ENCODE results near the gene TBX6.

TBX6 gene

GRCh38 chr16:30136971-30137605 is 45.4 kb upstream of the TBX6 start:
- TF ChIP-seq, protein P1, sequence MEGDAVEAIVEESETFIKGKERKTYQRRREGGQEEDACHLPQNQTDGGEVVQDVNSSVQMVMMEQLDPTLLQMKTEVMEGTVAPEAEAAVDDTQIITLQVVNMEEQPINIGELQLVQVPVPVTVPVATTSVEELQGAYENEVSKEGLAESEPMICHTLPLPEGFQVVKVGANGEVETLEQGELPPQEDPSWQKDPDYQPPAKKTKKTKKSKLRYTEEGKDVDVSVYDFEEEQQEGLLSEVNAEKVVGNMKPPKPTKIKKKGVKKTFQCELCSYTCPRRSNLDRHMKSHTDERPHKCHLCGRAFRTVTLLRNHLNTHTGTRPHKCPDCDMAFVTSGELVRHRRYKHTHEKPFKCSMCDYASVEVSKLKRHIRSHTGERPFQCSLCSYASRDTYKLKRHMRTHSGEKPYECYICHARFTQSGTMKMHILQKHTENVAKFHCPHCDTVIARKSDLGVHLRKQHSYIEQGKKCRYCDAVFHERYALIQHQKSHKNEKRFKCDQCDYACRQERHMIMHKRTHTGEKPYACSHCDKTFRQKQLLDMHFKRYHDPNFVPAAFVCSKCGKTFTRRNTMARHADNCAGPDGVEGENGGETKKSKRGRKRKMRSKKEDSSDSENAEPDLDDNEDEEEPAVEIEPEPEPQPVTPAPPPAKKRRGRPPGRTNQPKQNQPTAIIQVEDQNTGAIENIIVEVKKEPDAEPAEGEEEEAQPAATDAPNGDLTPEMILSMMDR (IDR thresholded peaks at IDR 0.05; ENCODE audit: insufficient read depth, low read length): no peak
- TF ChIP-seq SPI1 (IDR thresholded peaks at IDR 0.05; ENCODE audit: borderline replicate concordance, low read depth) (peak; percentile 49; the same call in 1 of the 2 replicates), GABPA (IDR thresholded peaks at IDR 0.05; ENCODE audit: low read depth) (no peak), POLR2AphosphoS5 (IDR thresholded peaks at IDR 0.05; ENCODE audit: low read depth) (no peak)
- peak overlapping the region; percentile 55 for H3K27ac ChIP-seq (replicated peaks)
- DNase-seq (ENCODE audit: low read depth in 1 of 2, low spot score in 1 of 2): peak; percentile 48 to 73
- no peak overlapping the region for H3K4me3 ChIP-seq (replicated peaks; ENCODE audit: insufficient read depth, low read length)
- no peaks in the 10 kb centered on the region for H3K27me3 ChIP-seq (ENCODE audit: insufficient read depth, poor library complexity, severe bottlenecking)

- Histone ChIP-seq H3K27me3 (ENCODE audit: insufficient read depth, poor library complexity, severe bottlenecking) (no peaks in the 10 kb centered on the region), H3K4me3 (replicated peaks; ENCODE audit: insufficient read depth, low read length) (no peak overlapping the region), H3K27ac (replicated peaks) (peak overlapping the region; percentile 22; the same call in 1 of the 2 replicates)
- TF ChIP-seq GABPA (IDR thresholded peaks at IDR 0.05; ENCODE audit: low read depth): no peak
- no peak for TF ChIP-seq SPI1 (IDR thresholded peaks at IDR 0.05; ENCODE audit: borderline replicate concordance, low read depth)
- TF ChIP-seq POLR2AphosphoS5 (IDR thresholded peaks at IDR 0.05; ENCODE audit: low read depth): no peak
- TF ChIP-seq, protein P2, sequence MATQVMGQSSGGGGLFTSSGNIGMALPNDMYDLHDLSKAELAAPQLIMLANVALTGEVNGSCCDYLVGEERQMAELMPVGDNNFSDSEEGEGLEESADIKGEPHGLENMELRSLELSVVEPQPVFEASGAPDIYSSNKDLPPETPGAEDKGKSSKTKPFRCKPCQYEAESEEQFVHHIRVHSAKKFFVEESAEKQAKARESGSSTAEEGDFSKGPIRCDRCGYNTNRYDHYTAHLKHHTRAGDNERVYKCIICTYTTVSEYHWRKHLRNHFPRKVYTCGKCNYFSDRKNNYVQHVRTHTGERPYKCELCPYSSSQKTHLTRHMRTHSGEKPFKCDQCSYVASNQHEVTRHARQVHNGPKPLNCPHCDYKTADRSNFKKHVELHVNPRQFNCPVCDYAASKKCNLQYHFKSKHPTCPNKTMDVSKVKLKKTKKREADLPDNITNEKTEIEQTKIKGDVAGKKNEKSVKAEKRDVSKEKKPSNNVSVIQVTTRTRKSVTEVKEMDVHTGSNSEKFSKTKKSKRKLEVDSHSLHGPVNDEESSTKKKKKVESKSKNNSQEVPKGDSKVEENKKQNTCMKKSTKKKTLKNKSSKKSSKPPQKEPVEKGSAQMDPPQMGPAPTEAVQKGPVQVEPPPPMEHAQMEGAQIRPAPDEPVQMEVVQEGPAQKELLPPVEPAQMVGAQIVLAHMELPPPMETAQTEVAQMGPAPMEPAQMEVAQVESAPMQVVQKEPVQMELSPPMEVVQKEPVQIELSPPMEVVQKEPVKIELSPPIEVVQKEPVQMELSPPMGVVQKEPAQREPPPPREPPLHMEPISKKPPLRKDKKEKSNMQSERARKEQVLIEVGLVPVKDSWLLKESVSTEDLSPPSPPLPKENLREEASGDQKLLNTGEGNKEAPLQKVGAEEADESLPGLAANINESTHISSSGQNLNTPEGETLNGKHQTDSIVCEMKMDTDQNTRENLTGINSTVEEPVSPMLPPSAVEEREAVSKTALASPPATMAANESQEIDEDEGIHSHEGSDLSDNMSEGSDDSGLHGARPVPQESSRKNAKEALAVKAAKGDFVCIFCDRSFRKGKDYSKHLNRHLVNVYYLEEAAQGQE (IDR thresholded peaks at IDR 0.05; ENCODE audit: insufficient replicate concordance, low read depth): no peak
- TF ChIP-seq, protein P1 (IDR thresholded peaks at IDR 0.05; ENCODE audit: insufficient read depth, low read length): no peak
- no peak for DNase-seq (ENCODE audit: low read depth in 1 of 2, low spot score in 1 of 2)
These were observed 40.9 kb upstream of the TBX6 start for GRCh38 chr16:30132591-30132990.

DNA sequence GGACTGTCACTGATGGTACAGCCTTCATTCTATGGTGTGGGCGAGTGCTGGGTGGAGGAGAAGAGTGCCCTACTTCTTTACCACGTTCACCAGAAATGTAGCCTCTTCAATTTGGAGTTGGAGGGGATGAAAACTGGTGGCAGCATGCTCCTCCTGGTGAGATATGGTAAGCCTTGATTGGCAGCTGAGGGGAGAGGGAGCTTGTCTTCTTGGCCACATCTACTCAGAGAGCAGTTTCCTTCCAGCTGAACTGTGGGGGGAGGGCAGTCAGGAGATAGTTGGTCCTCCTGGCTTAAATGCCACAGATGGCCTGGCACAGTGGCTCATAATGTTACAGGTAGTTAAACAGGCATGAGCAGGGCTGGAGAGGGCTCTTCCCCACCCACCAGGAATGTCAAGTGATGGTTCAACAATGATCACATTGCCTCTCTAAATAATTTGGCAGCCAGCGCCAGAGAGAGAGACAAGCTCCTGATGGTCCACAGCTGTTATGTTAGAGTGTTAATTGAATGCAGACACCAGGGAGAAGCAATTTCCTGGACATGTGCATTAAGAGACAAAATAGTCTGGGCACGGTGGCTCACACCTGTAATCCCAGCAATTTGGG is 40.2 kb upstream of the TBX6 start:
- Histone ChIP-seq H3K27me3 (ENCODE audit: insufficient read depth, poor library complexity, severe bottlenecking) (no peaks in the 10 kb centered on the region), H3K4me3 (replicated peaks; ENCODE audit: insufficient read depth, low read length) (no peak overlapping the region), H3K27ac (replicated peaks) (no peak overlapping the region)
- no peak for DNase-seq (ENCODE audit: low read depth in 1 of 2, low spot score in 1 of 2)
- no peak for TF ChIP-seq POLR2AphosphoS5 (IDR thresholded peaks at IDR 0.05; ENCODE audit: low read depth)
- TF ChIP-seq, protein P1 (IDR thresholded peaks at IDR 0.05; ENCODE audit: insufficient read depth, low read length): no peak
- TF ChIP-seq, protein P2 (IDR thresholded peaks at IDR 0.05; ENCODE audit: insufficient replicate concordance, low read depth): no peak
- TF ChIP-seq SPI1 (IDR thresholded peaks at IDR 0.05; ENCODE audit: borderline replicate concordance, low read depth): no peak
- no peak for TF ChIP-seq GABPA (IDR thresholded peaks at IDR 0.05; ENCODE audit: low read depth)

Data from HL-60 (cell line).